PC-9 (cell line): Measurements from ENCODE around the gene RALB.

Source experiments
- CTCF ChIP-seq: fragments of 200-600 bp; sonication (generic); conservative IDR thresholded peaks from 2 replicates; pipeline ENCODE4 v1.6.1; 2017; ENCODE audit warnings: mixed run types, antibody characterized with exemption, mild to moderate bottlenecking, moderate library complexity
- EZH2 ChIP-seq: fragments of 200-600 bp; sonication (generic); IDR thresholded peaks from 2 replicates; pipeline ENCODE4 v1.8.0; 2017; ENCODE audit warnings: antibody characterized with exemption, low read depth

- no peak for TF ChIP-seq CTCF
- TF ChIP-seq EZH2, result no peak
Observed at GRCh38 chr2:120229341-120229740, 23.3 kb upstream of the RALB start.
